ENCODE results near the gene HRH1. TPM values are rescaled to one million over a fixed set of nuclear protein-coding genes. Genes with fewer than 3 reads are reported as not detected.
A peak's percentile ranks its signal among the peaks of the same experiment; 100 is the strongest.

Gene HRH1
- total RNA-seq, 3 donors from 2014 or later (not counting 1 experiment from before 2014, with no cell fraction given): not detected

- Histone ChIP-seq H3K9me3 (ENCODE audit: control insufficient read depth, insufficient read depth, low read length) (no peaks in the 10 kb centered on the region), H3K4me1 (ENCODE audit: control insufficient read depth, insufficient read depth, low read length) (peaks cover 23% of the 10 kb centered on the region), H3K27ac (ENCODE audit: low read length) (no peak overlapping the region), H3K27me3 (ENCODE audit: control insufficient read depth, insufficient read depth, low read length) (no peaks in the 10 kb centered on the region), H3K4me3 (ENCODE audit: low read length) (no peak overlapping the region), H3K36me3 (ENCODE audit: control insufficient read depth, insufficient read depth, low read length) (peaks cover 40% of the 10 kb centered on the region)
- TF ChIP-seq CTCF (IDR thresholded peaks at IDR 0.05): no peak
- DNase-seq (no peak), ATAC-seq (no peak)
- no peaks in the 10 kb centered on the region for H3K9me3 Mint-ChIP-seq
- peaks cover 55 to 57% of the 10 kb centered on the region in 2 donors for H3K4me1 Mint-ChIP-seq
- H3K27ac Mint-ChIP-seq: no peak overlapping the region
- H3K4me3 Mint-ChIP-seq: no peak overlapping the region
- H3K27me3 Mint-ChIP-seq (ENCODE audit: low read depth in 2 of 2): no peaks in the 10 kb centered on the region
- intact Hi-C loops (cut with micrococcal nuclease): no loop called here
- WGBS (ENCODE audit: insufficient coverage): 97% methylated on average over 6 of the region's 6 CpGs
- peaks cover 20% of the 10 kb centered on the region for H3K36me3 Mint-ChIP-seq
These were observed 149.9 kb downstream of the HRH1 start for GRCh38 chr3:11304175-11304574.

GRCh38 chr3:11305509-11305908 lies 151.2 kb downstream of the HRH1 start:
- Mint-ChIP-seq H3K4me3 (no peak overlapping the region), H3K27ac (peak overlapping the region; percentile 82 to 94), H3K27me3 (ENCODE audit: low read depth in 2 of 2) (no peaks in the 10 kb centered on the region), H3K4me1 (peaks cover 45 to 48% of the 10 kb centered on the region in 2 donors), H3K9me3 (no peaks in the 10 kb centered on the region), H3K36me3 (peaks cover 23% of the 10 kb centered on the region)
- intact Hi-C loops (cut with micrococcal nuclease): no loop called here
- WGBS (ENCODE audit: insufficient coverage): 100% methylated on average over 1 of the region's 1 CpG
- Histone ChIP-seq H3K27me3 (ENCODE audit: control insufficient read depth, insufficient read depth, low read length) (no peaks in the 10 kb centered on the region), H3K4me1 (ENCODE audit: control insufficient read depth, insufficient read depth, low read length) (peaks cover 16% of the 10 kb centered on the region), H3K27ac (ENCODE audit: low read length) (no peak overlapping the region), H3K4me3 (ENCODE audit: low read length) (no peak overlapping the region), H3K36me3 (ENCODE audit: control insufficient read depth, insufficient read depth, low read length) (peaks cover 39% of the 10 kb centered on the region), H3K9me3 (ENCODE audit: control insufficient read depth, insufficient read depth, low read length) (no peaks in the 10 kb centered on the region)
- ATAC-seq (no peak), DNase-seq (no peak)
- no peak for TF ChIP-seq CTCF (IDR thresholded peaks at IDR 0.05)

- H3K36me3 ChIP-seq (ENCODE audit: control insufficient read depth, insufficient read depth, low read length): peaks cover 42% of the 10 kb centered on the region
- no peak overlapping the region for H3K4me3 ChIP-seq (ENCODE audit: low read length)
- DNase-seq: peak; percentile 27 to 58
- intact Hi-C loops (cut with micrococcal nuclease): loop anchor here (1.0 kb wide), 1 partner anchor 16 kb away; no protein-coding TSS in a partner anchor
- Mint-ChIP-seq H3K36me3 (peaks cover 23% of the 10 kb centered on the region), H3K27ac (peak overlapping the region; percentile 82 to 94), H3K4me1 (peaks cover 34 to 37% of the 10 kb centered on the region in 2 donors), H3K9me3 (no peaks in the 10 kb centered on the region), H3K4me3 (peak overlapping the region; percentile 61), H3K27me3 (ENCODE audit: low read depth in 2 of 2) (no peaks in the 10 kb centered on the region)
- peaks cover 15% of the 10 kb centered on the region for H3K4me1 ChIP-seq (ENCODE audit: control insufficient read depth, insufficient read depth, low read length)
- TF ChIP-seq CTCF (IDR thresholded peaks at IDR 0.05): no peak
- WGBS (ENCODE audit: insufficient coverage): 38% methylated on average over 5 of the region's 5 CpGs
- peak overlapping the region; percentile 28 for H3K27ac ChIP-seq (ENCODE audit: low read length)
- no peaks in the 10 kb centered on the region for H3K27me3 ChIP-seq (ENCODE audit: control insufficient read depth, insufficient read depth, low read length)
- peak; percentile 84 to 96 (median 92) for ATAC-seq
- no peaks in the 10 kb centered on the region for H3K9me3 ChIP-seq (ENCODE audit: control insufficient read depth, insufficient read depth, low read length)
These were observed 152.7 kb downstream of the HRH1 start for GRCh38 chr3:11306817-11307589.
